ENCODE data around the gene PACS1. TPM values are rescaled to one million over a fixed set of nuclear protein-coding genes. Genes with fewer than 3 reads are reported as not detected.

PACS1 gene
- total and polyA plus RNA-seq, 5 donors from 2014 or later, result 43.8 to 306 (median 48.3) TPM

DNA sequence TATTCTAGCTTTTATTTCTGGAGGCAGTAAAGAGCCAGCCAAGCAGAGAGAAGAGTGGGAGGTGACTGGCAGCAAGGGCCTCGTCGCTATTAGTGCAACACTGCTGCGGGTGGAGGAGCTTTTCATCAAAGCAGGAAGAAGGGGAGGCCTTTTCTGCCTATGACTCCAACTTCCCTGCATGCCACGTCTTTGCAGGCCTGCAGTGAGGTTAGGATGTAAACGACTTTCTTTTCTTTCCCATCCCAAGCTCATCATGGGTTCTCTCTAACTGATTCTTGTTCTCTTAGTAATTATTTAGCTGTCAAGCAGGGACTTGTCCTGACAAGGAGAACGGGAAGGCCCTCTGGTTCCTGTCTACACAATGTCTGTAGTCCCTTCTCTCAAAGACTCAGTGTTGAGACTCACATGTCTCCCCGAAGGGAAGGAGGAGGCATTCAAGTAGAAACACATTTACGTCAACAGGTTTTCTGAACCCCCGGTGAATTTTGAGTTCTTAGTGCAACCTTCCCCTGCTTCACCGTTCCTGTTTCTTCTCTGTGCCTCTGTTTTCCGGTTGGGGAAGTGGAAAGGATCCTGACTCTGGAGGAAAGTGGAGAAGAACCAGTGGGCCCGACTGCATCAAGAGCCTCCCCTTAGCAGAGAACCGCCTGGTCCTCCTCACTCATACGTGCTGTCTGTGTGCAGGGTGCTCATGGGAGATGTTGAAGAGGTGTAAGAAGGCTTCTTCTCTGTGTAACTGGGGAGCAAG, 56.9 kb downstream of the PACS1 start:
- DNase-seq, result peak; percentile 27 to 80 (median 58)
- Mint-ChIP-seq H3K4me3 (peak overlapping the region; percentile 68 to 89 (median 80)), H3K4me1 (peaks cover 67 to 87% (median 70%) of the 10 kb centered on the region in 4 donors), H3K36me3 (no peaks in the 10 kb centered on the region), H3K9me3 (no peaks in the 10 kb centered on the region), H3K27ac (peak overlapping the region; percentile 89 to 99 (median 97)), H3K27me3 (no peaks in the 10 kb centered on the region)
- H3K27ac ChIP-seq (ENCODE audit: insufficient read depth, low read length, poor library complexity, severe bottlenecking), result peak overlapping the region; percentile 77
- no peaks in the 10 kb centered on the region for H3K27me3 ChIP-seq (ENCODE audit: control insufficient read depth, insufficient read depth, low read length)
- H3K4me3 ChIP-seq (ENCODE audit: low read depth, low read length), result peak overlapping the region; percentile 61
- no peaks in the 10 kb centered on the region for H3K9me3 ChIP-seq (ENCODE audit: control insufficient read depth in 2 of 2, low read length in 2 of 2)
- peaks cover 40% of the 10 kb centered on the region for H3K4me1 ChIP-seq (ENCODE audit: control insufficient read depth, insufficient read depth, low read length, poor library complexity, severe bottlenecking)
- peak; percentile 86 to 90 for ATAC-seq (ENCODE audit: low read depth in 2 of 2)
- H3K36me3 ChIP-seq (ENCODE audit: control insufficient read depth, insufficient read depth, low read length), result no peaks in the 10 kb centered on the region

DNA sequence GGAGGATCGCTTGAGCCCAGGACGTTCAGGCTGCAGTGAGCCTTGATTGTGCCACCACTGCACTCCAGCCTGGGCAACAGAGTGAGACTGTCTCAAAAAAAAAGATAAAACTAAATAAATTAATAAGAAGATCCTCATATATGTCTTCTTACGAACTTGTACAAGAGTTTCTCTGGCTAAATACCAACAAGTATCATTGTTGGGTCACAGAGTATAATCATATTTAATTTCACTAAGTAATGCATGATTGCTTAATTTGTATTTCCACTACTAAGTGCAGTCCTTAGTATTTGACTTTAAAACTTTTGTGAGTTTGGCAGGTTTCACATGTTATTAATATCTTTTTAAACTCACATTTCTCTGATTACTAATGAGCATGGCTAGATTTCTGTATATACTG, 60.9 kb downstream of the PACS1 start:
- H3K27ac ChIP-seq (ENCODE audit: insufficient read depth, low read length, poor library complexity, severe bottlenecking), result peak overlapping the region; percentile 27
- H3K4me1 Mint-ChIP-seq, result peaks cover 49 to 90% (median 63%) of the 10 kb centered on the region in 4 donors

DNA sequence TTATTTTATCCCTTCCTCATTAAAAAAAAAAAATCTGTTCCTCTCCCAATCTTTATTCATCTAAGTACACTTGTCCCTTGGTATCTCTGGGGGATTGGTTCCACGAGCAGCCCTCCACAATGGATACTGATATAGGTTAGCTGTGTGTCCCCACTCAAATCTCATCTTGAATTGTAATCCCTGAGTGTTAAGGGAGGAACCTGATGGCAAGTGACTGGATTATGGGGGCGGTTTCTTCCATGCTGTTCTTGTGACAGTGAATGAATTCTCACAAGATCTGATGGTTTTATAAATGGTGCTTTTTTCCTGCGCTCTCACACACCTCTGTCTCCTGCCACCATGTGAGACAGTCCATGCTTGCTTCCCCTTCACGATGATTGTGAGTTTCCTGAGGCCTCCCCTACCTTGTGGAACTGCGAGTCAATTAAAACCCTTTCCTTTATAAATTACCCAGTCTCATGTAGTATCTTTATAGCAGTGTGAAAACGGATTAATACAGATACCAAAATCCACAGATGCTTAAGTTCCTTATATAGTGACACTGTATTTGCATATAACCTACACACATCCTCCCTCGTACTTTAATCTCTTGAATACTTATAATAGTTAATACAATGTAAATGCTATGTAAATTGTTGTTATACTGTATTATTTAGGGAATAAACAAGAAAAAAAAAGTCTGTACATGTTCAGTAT, 62.0 kb downstream of the PACS1 start:
- DNase-seq, result no peak
- H3K4me3 ChIP-seq (ENCODE audit: low read depth, low read length), result no peak overlapping the region
- peak overlapping the region; percentile 27 for H3K27ac ChIP-seq (ENCODE audit: insufficient read depth, low read length, poor library complexity, severe bottlenecking)
- no peaks in the 10 kb centered on the region for H3K9me3 ChIP-seq (ENCODE audit: control insufficient read depth in 2 of 2, low read length in 2 of 2)
- H3K4me3 Mint-ChIP-seq, result peak overlapping the region in 3 of 4 donors; percentile 36 to 69 (median 50)
- no peaks in the 10 kb centered on the region for H3K9me3 Mint-ChIP-seq
- H3K36me3 ChIP-seq (ENCODE audit: control insufficient read depth, insufficient read depth, low read length), result peaks cover 9% of the 10 kb centered on the region
- peak overlapping the region; percentile 30 to 97 (median 81) for H3K27ac Mint-ChIP-seq
- H3K4me1 ChIP-seq (ENCODE audit: control insufficient read depth, insufficient read depth, low read length, poor library complexity, severe bottlenecking), result peaks cover 11% of the 10 kb centered on the region
- H3K4me1 Mint-ChIP-seq, result peaks cover 38 to 90% (median 62%) of the 10 kb centered on the region in 4 donors
- no peaks in the 10 kb centered on the region for H3K27me3 Mint-ChIP-seq
- H3K27me3 ChIP-seq (ENCODE audit: control insufficient read depth, insufficient read depth, low read length), result no peaks in the 10 kb centered on the region
- H3K36me3 Mint-ChIP-seq, result peaks cover 3% of the 10 kb centered on the region
- ATAC-seq (ENCODE audit: low read depth in 2 of 2), result no peak

More for the DNA sequence above, 60.9 kb downstream of the PACS1 start:
- Mint-ChIP-seq H3K27me3 (no peaks in the 10 kb centered on the region), H3K27ac (peak overlapping the region; percentile 30 to 81 (median 76)), H3K9me3 (no peaks in the 10 kb centered on the region), H3K36me3 (peaks cover 3% of the 10 kb centered on the region), H3K4me3 (peak overlapping the region in 1 of 4 donors; percentile 30)
- no peaks in the 10 kb centered on the region for H3K9me3 ChIP-seq (ENCODE audit: control insufficient read depth in 2 of 2, low read length in 2 of 2)
- peaks cover 5% of the 10 kb centered on the region for H3K36me3 ChIP-seq (ENCODE audit: control insufficient read depth, insufficient read depth, low read length)
- ATAC-seq (ENCODE audit: low read depth in 2 of 2) (no peak), DNase-seq (no peak)
- no peaks in the 10 kb centered on the region for H3K27me3 ChIP-seq (ENCODE audit: control insufficient read depth, insufficient read depth, low read length)
- H3K4me1 ChIP-seq (ENCODE audit: control insufficient read depth, insufficient read depth, low read length, poor library complexity, severe bottlenecking), result peaks cover 22% of the 10 kb centered on the region
- no peak overlapping the region for H3K4me3 ChIP-seq (ENCODE audit: low read depth, low read length)

DNA sequence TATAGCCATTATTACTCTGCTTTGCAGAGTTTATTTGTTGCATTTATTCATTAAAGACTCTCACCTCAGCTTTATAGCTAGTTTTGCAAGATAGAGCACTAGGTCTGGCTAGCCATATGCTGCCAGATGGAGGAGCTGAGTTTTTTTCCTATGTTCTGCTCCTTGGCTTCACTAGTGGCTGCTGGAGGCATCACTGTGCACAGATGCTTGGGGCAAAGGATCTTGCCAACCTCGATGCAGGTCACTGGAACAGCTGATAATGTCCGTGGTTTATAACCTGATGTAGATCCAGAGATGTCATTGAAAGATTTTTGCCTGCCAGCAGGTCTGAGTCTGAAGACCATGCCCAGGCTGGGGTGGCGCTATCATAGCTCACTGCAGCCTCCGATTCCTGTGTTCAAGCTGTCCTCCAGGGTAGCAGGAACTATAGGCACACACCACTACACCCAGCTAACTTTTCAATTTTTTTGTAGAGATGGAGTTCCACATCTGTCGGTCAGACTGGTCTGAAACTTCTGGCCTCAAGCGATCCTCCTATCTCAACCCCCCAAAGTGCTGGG, 63.2 kb downstream of the PACS1 start:
- Histone ChIP-seq H3K4me1 (ENCODE audit: control insufficient read depth, insufficient read depth, low read length, poor library complexity, severe bottlenecking) (peaks cover 7% of the 10 kb centered on the region), H3K36me3 (ENCODE audit: control insufficient read depth, insufficient read depth, low read length) (peaks cover 9% of the 10 kb centered on the region), H3K27me3 (ENCODE audit: control insufficient read depth, insufficient read depth, low read length) (no peaks in the 10 kb centered on the region), H3K4me3 (ENCODE audit: low read depth, low read length) (no peak overlapping the region), H3K27ac (ENCODE audit: insufficient read depth, low read length, poor library complexity, severe bottlenecking) (no peak overlapping the region), H3K9me3 (ENCODE audit: control insufficient read depth in 2 of 2, low read length in 2 of 2) (no peaks in the 10 kb centered on the region)
- H3K4me1 Mint-ChIP-seq, result peaks cover 28 to 90% (median 58%) of the 10 kb centered on the region in 4 donors
- no peak for ATAC-seq (ENCODE audit: low read depth in 2 of 2)
- peak overlapping the region in 1 of 4 donors; percentile 12 for H3K4me3 Mint-ChIP-seq
- H3K9me3 Mint-ChIP-seq, result no peaks in the 10 kb centered on the region
- peak overlapping the region in 2 of 3 donors; percentile 71 to 86 for H3K27ac Mint-ChIP-seq
- H3K27me3 Mint-ChIP-seq, result no peaks in the 10 kb centered on the region
- H3K36me3 Mint-ChIP-seq, result peaks cover 3% of the 10 kb centered on the region
- no peak for DNase-seq

DNA sequence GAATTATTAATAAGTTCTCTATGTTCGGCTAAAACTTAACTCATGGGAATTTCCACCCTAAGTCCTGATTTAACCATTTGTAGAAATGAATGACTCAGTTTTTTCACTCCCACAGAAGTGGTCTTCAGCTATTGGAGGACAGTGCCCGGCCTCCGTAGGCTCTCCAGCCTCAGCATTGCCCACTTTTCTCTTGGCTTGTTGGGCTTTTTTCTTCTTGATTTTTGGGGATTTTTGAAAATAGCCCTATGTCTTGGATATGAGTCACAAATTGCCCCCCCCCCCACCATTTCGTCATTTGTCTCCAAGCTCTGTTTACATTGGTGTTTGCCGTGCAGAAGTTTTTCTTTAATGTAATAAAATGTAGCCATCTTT, 66.7 kb downstream of the PACS1 start:
- H3K27ac Mint-ChIP-seq, result peak overlapping the region; percentile 70 to 77 (median 72)
- H3K4me1 Mint-ChIP-seq, result peaks cover 14 to 84% (median 47%) of the 10 kb centered on the region in 4 donors
- H3K9me3 ChIP-seq (ENCODE audit: control insufficient read depth in 2 of 2, low read length in 2 of 2), result no peaks in the 10 kb centered on the region
- no peak for ATAC-seq (ENCODE audit: low read depth in 2 of 2)
- DNase-seq, result no peak
- H3K36me3 ChIP-seq (ENCODE audit: control insufficient read depth, insufficient read depth, low read length), result peaks cover 9% of the 10 kb centered on the region
- no peak overlapping the region for H3K4me3 ChIP-seq (ENCODE audit: low read depth, low read length)
- peaks cover 3% of the 10 kb centered on the region for H3K36me3 Mint-ChIP-seq
- no peaks in the 10 kb centered on the region for H3K27me3 Mint-ChIP-seq
- no peaks in the 10 kb centered on the region for H3K27me3 ChIP-seq (ENCODE audit: control insufficient read depth, insufficient read depth, low read length)
- peak overlapping the region; percentile 52 for H3K27ac ChIP-seq (ENCODE audit: insufficient read depth, low read length, poor library complexity, severe bottlenecking)
- no peak overlapping the region for H3K4me3 Mint-ChIP-seq
- H3K4me1 ChIP-seq (ENCODE audit: control insufficient read depth, insufficient read depth, low read length, poor library complexity, severe bottlenecking), result peaks cover 14% of the 10 kb centered on the region
- no peaks in the 10 kb centered on the region for H3K9me3 Mint-ChIP-seq

DNA sequence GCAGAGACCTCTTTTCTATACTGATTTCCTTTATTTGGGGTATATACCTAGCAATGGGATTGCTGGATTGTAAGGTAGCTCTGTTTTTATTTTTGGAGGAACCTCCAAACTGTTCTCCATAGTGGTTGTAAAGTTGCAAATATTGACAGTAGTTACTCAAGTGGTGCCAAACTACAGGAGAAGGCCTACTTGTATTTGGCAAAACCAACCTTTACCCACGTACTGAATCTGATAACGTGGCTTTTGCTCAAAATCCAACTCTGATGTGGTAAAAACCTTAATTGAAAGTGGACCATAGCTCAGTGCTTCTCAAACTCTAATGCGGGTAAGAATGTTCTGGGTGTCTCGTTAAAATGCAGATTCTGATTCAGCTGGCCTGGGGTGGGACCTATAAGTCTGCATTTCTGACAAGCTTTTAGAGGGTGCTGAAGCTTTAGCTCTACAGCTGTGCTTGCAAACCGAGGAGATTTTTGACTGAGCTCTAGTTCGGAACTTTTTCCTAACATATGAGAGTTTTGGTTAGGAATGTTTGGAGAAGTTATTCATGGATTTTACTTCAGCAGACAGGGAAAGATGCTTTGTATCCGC, 69.8 kb downstream of the PACS1 start:
- H3K9me3 Mint-ChIP-seq, result no peaks in the 10 kb centered on the region
- Histone ChIP-seq H3K9me3 (ENCODE audit: control insufficient read depth in 2 of 2, low read length in 2 of 2) (no peaks in the 10 kb centered on the region), H3K36me3 (ENCODE audit: control insufficient read depth, insufficient read depth, low read length) (peaks cover 13% of the 10 kb centered on the region), H3K4me3 (ENCODE audit: low read depth, low read length) (no peak overlapping the region), H3K27ac (ENCODE audit: insufficient read depth, low read length, poor library complexity, severe bottlenecking) (no peak overlapping the region), H3K4me1 (ENCODE audit: control insufficient read depth, insufficient read depth, low read length, poor library complexity, severe bottlenecking) (peaks cover 17% of the 10 kb centered on the region), H3K27me3 (ENCODE audit: control insufficient read depth, insufficient read depth, low read length) (no peaks in the 10 kb centered on the region)
- ATAC-seq (ENCODE audit: low read depth in 2 of 2) (no peak), DNase-seq (no peak)
- no peak overlapping the region for H3K4me3 Mint-ChIP-seq
- H3K36me3 Mint-ChIP-seq, result no peaks in the 10 kb centered on the region
- peak overlapping the region in 2 of 3 donors; percentile 13 to 69 for H3K27ac Mint-ChIP-seq
- no peaks in the 10 kb centered on the region for H3K27me3 Mint-ChIP-seq
- H3K4me1 Mint-ChIP-seq, result peaks cover 11 to 80% (median 40%) of the 10 kb centered on the region in 4 donors

DNA sequence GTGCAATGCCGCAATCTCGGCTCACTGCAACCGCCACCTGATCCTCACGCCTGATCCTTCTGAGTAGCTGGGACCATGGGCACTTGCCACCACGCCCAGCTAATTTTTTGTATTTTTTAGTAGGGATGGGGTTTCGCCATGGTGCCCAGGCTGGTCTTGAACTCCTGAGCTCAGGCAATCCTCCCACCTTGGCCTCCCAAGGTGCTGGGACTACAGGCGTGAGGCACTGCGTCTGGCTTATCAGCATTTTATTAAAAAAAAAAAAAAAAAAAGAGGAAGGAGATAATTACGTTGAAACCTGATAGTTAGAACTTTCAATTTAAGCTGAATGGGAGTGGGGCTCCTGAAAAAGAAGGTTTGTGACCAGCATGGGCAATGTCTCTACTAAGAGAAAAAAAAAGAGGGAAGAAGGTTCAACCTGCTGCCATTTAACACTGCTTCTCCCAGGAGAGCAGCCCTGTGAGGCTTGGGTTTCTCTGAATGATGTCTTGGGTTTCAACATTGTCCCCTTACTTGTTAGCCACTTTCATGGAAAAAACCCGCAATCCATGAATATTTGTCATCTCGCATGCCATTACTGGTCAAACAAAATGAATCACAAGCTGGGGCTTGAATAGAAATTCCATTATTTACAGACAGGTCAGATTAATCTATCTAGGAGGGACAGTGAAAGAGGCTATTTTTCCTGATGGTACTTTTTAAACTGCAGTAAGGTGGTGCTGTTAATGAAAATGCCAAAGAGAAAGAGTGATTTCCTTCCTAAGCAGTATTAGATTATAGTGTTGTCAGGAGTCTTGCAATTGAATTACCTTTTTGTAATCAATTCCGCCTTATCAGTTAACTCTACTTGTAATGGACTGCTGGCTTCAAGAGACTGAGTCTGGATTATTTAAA, 72.5 kb downstream of the PACS1 start:
- peaks cover 13% of the 10 kb centered on the region for H3K36me3 ChIP-seq (ENCODE audit: control insufficient read depth, insufficient read depth, low read length)
- Mint-ChIP-seq H3K27ac (no peak overlapping the region), H3K4me1 (peaks cover 28 to 82% (median 41%) of the 10 kb centered on the region in 4 donors), H3K27me3 (no peaks in the 10 kb centered on the region), H3K36me3 (peaks cover 13% of the 10 kb centered on the region), H3K4me3 (peak overlapping the region in 1 of 4 donors; percentile 33), H3K9me3 (no peaks in the 10 kb centered on the region)
- no peak overlapping the region for H3K27ac ChIP-seq (ENCODE audit: insufficient read depth, low read length, poor library complexity, severe bottlenecking)
- ATAC-seq (ENCODE audit: low read depth in 2 of 2) (no peak), DNase-seq (no peak)
- no peaks in the 10 kb centered on the region for H3K27me3 ChIP-seq (ENCODE audit: control insufficient read depth, insufficient read depth, low read length)
- H3K9me3 ChIP-seq (ENCODE audit: control insufficient read depth in 2 of 2, low read length in 2 of 2), result no peaks in the 10 kb centered on the region
- peaks cover 20% of the 10 kb centered on the region for H3K4me1 ChIP-seq (ENCODE audit: control insufficient read depth, insufficient read depth, low read length, poor library complexity, severe bottlenecking)
- no peak overlapping the region for H3K4me3 ChIP-seq (ENCODE audit: low read depth, low read length)
